Astrocyte of the cerebellum (primary cell): ENCODE results near the gene PCCA.

ENCODE experiments used
- DNase-seq: peaks from one replicate; pipeline ENCODE4 v3.0.0-alpha.2; 2011; ENCODE audit warnings: low read depth
- H3K4me3 ChIP-seq: 2 replicates; pipeline ENCODE4 v1.5.1; 2011; ENCODE audit warnings: mild to moderate bottlenecking, low read depth, low read length, moderate library complexity
- CTCF ChIP-seq: IDR thresholded peaks from 2 replicates; pipeline ENCODE4 v1.5.1; 2012; ENCODE audit warnings: low read length, low read depth, moderate library complexity, mild to moderate bottlenecking; ENCODE audit errors: missing control alignments
- in situ Hi-C: cut with HindIII; loops from 2 replicates; pipeline ENCODE4 v1.10.0; 2017; ENCODE audit warnings: low sequenced_read_pairs

PCCA gene

GRCh38 chr13:100088644-100089464, at the start of gene PCCA:
Gene PCCA (plus strand): TSS chr13:100089093. CDS start chr13:100089121, 28 bp downstream.
- peak within 1 kb of the TSS; percentile 87 for H3K4me3 ChIP-seq
- in situ Hi-C loops = no loop called here
- TF ChIP-seq CTCF = no peak
- DNase-seq = peak; percentile 83

GRCh38 chr13:100039740-100040139, 49.2 kb upstream of the PCCA start:
- no peak overlapping the region for H3K4me3 ChIP-seq
- in situ Hi-C loops = no loop called here
- no peak for TF ChIP-seq CTCF
- DNase-seq = no peak

- DNase-seq = no peak
- no peak overlapping the region for H3K4me3 ChIP-seq
- no peak for TF ChIP-seq CTCF
- in situ Hi-C loops = no loop called here
These were observed 48.7 kb upstream of the PCCA start for GRCh38 chr13:100040196-100040595.

- TF ChIP-seq CTCF = no peak
- DNase-seq = no peak
- H3K4me3 ChIP-seq = no peak overlapping the region
- in situ Hi-C loops = no loop called here
These were observed 44.0 kb upstream of the PCCA start for GRCh38 chr13:100044936-100045335.

GRCh38 chr13:100045355-100045754, 43.5 kb upstream of the PCCA start:
- in situ Hi-C loops = no loop called here
- no peak for DNase-seq
- no peak overlapping the region for H3K4me3 ChIP-seq
- TF ChIP-seq CTCF = no peak

GRCh38 chr13:100051070-100051469, 37.8 kb upstream of the PCCA start:
- TF ChIP-seq CTCF = no peak
- no peak overlapping the region for H3K4me3 ChIP-seq
- no peak for DNase-seq
- in situ Hi-C loops = no loop called here

- no peak overlapping the region for H3K4me3 ChIP-seq
- no peak for DNase-seq
- in situ Hi-C loops = no loop called here
- no peak for TF ChIP-seq CTCF
These were observed 29.1 kb upstream of the PCCA start for GRCh38 chr13:100059827-100060226.
